DMS153 (cell line): ENCODE measurements around the gene FBXL5.
A peak's percentile ranks its signal among the peaks of the same experiment; 100 is the strongest.
"Not testable (repeated sequence)": the region's sequence is repeated elsewhere in the genome, so short reads cannot be mapped to it uniquely, and the experiment has no call there.

Experiments
- DNase-seq: peaks from one replicate; lab custom pipeline; 2025; lab: John Stamatoyannopoulos, UW

Gene FBXL5

DNA sequence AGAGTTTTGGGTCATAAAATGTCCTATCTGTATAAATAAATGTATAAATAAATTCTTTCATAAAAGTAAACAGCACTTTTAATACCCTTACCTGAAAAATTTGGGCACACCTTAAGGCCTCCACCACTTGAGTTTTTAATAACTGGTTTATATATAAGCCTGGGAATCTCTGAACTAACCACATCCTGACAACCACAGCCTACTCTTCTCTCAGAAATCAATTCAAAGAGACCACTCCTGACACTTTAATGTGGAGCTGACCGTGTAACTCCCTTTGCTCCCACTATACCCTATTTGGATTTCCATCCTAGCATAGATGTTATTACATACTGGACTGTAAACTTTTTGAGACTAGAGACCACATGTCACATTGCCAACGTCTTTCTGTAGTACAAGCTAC lies 3.5 kb downstream of the FBXL5 start:
- DNase-seq = no peak

DNA sequence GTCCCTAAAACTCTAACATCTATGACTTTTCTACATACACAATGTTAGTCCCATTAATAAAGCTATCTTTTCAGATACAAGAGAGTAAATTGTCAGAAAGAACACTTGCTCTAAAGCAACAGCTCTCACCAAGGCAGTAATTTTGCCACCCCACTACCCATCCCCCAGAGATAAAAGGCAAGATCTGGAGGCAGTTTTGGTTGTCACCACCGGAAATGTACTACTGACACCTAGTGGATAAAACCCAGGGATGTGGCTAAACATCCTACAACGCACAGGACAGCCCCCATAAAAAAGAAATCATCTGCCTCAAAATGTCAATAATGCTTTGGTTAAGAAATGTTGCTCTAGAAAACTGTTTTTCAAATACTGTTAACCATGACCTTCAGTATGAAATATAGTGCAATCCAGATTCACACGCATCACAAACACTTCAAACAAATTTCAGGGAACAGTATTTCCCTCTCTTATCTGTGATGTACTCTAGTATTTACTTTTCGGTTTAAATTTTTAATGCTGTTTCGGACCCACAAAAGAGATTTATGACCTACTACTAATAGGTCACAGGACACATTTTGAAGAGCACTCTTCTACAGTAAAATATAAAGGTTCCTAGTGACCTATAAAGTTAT lies 5.1 kb downstream of the FBXL5 start:
- DNase-seq = peak; percentile 72

GRCh38 chr4:15648600-15648999 lies 6.6 kb downstream of the FBXL5 start:
- no peak for DNase-seq

GRCh38 chr4:15638418-15638817 lies 16.7 kb downstream of the FBXL5 start:
- no peak for DNase-seq

- DNase-seq = no peak
These were observed 18.3 kb downstream of the FBXL5 start for GRCh38 chr4:15636818-15637217.

GRCh38 chr4:15617407-15617806 lies 37.8 kb downstream of the FBXL5 start:
- DNase-seq = not testable (repeated sequence)

DNA sequence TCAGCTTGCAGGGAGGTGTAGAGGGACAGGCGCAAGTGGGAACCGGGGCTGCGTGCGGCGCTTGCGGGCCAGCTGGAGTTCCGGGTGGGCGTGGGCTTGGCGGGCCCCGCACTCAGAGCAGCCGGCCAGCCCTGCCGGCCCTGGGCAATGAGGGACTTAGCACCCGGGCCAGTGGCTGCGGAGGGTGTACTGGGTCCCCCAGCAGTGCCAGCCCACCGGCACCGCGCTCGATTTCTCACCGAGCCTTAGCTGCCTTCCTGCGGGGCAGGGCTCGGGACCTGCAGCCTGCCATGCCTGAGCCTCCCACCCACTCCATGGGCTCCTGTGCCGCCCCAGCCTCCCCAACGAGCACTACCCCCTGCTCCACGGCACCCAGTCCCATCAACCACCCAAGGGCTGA lies 40.3 kb downstream of the FBXL5 start:
- DNase-seq = not testable (repeated sequence)

- no peak for DNase-seq
These were observed 43.0 kb downstream of the FBXL5 start for GRCh38 chr4:15612136-15612535.

DNA sequence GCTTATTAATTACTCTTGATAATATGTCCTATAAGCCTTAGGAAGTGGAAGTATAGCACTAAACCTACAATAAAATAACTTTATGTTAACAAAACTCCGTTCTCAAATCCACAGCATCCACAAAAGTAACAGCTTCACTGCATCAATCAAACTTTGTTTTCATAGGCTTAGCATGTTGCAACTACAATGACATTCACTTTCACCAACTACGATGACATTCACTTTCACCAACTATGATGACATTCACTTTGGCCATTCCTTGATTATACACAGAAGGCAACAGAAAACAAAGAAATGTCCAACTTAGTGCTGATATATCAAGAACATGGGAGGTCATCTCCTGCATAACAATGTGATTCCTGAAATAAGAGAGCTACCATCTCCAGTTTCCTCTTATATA lies 44.3 kb downstream of the FBXL5 start:
- no peak for DNase-seq

DNA sequence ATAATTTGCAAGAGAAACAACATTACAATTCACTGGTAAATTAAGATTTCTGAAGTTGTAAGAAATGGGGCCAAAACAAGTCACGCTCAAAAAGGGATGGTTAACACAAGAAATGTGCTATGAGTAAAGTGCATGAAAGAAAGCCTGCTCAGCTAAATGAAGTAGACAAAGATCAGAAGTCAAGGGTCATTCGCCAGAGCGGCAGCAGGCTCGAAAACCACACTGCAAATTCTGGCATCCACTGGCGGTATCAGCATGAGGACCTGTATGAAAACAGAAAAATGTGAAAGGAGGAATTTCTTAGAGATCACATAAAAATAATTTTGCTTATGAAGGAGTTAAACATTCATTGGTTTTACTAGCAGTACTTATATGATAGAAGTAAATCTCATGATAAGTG lies 49.6 kb downstream of the FBXL5 start:
- DNase-seq = no peak

- DNase-seq = no peak
These were observed 53.3 kb downstream of the FBXL5 start for GRCh38 chr4:15601862-15602261.

DNA sequence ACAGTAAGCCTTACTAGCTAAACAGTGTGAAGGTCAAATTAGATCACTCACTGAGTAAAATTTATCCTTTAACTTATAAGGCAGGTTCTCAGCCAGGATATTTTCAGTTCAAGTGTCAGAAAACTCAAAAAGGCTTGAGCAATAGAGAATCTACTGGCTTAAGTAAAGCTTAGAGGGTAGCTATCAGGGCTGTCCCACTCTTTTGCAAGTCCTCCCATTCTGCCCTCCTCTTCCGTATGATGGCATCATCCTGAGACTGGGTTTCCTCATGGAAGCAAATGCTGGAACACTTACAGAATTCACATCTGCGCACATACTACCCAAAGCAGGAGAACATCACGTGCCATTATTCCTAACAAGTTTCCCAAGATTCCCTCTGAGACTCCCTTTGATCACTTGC lies 55.0 kb downstream of the FBXL5 start:
- DNase-seq = no peak

DNA sequence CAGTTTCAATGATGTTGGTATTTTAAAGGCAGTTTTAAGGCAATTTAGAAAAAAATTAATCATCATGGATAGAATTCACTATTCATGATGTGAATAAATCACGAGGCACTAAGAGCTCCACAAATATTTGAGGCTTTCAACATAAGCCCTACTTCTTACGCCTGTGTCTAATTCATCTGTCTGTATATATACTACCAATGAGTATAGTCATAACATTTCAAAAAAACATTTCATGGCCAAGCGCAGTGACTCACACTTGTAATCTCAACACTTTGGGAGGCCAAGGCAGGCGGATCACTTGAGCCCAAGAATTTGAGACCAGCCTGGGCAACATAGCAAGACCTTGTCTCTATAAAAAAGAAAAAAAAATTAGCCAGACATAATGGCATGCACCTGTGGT lies 56.5 kb downstream of the FBXL5 start:
- no peak for DNase-seq

DNA sequence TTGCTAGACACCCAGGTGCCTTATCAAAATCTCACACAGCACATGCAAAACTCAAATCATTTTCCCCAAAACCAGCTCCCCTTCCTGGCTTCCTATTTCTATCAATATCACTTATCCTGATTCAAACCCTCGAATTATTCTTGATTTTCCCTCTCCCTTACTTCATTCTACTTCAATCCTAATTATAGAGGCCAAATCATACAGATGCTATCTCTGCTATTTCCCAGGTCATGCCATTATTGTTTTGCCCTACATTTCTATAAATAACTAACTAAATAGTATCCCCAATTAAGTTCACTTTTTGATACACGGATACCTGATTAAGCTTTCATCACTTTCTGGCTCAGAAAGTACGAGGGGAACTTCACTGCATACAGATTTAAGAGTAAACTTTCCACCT lies 62.4 kb downstream of the FBXL5 start:
- DNase-seq = no peak

DNA sequence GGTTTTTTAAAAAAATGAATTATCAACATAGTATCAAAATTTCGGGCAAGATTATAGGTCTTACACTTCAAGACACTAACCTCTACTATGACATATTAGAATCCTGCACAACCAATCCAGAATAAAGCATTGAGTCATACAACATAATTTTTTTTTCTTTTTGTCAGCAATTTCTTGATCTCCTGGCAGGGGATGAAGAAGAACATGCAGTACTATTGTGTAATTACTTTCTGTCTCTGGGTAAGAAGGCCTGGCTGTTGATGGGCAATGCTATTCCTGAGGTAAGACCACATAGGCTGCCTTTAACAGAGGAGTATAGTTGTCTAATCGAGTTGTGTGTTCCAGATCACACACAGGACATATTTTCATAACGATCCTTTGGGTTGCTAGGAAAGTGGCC lies 67.5 kb downstream of the FBXL5 start:
- no peak for DNase-seq

- no peak for DNase-seq
These were observed 69.1 kb downstream of the FBXL5 start for GRCh38 chr4:15586066-15586465.

GRCh38 chr4:15585331-15585730 lies 69.8 kb downstream of the FBXL5 start:
- DNase-seq = no peak

DNA sequence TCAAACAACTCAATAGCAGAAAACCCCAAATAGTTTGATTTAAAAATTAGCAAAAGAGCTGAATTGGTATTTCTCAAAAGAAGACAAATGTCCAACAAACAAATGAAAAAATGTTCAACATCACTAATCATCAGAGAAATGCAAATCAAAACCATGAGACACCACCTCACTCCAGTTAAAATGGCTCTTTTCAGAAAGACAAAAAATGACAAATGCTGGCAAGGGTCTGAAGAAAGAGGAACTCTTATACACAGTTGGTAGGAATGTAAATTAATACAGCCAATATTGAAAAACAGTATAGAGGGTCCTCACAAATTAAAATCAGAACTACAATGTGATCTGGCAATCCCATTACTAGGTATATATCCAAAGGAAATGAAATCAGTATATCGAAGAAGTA lies 70.4 kb downstream of the FBXL5 start:
- DNase-seq = no peak

- DNase-seq = no peak
These were observed 77.6 kb downstream of the FBXL5 start for GRCh38 chr4:15577508-15577907.

- no peak for DNase-seq
These were observed 79.2 kb downstream of the FBXL5 start for GRCh38 chr4:15575966-15576365.

DNA sequence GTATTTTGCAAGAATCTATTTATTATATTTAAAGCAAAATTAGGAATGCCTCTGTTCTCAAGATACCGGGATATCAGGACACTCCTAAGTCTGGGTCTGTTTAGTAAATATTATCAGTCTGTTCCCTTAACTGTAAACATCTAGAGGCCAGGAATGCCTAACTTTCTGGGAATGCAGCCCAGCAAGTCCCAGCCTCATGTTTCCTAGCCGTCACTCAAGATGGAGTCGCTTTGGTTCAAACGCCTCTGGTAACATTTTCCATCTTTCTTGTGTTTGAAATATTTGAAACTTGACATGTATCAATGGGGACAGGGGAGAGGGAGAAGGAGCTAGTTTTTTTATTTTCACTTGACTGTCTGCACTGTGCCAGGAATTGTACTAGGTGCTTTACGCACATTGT lies 85.4 kb downstream of the FBXL5 start:
- no peak for DNase-seq

- no peak for DNase-seq
These were observed 86.3 kb downstream of the FBXL5 start for GRCh38 chr4:15568821-15569220.

DNA sequence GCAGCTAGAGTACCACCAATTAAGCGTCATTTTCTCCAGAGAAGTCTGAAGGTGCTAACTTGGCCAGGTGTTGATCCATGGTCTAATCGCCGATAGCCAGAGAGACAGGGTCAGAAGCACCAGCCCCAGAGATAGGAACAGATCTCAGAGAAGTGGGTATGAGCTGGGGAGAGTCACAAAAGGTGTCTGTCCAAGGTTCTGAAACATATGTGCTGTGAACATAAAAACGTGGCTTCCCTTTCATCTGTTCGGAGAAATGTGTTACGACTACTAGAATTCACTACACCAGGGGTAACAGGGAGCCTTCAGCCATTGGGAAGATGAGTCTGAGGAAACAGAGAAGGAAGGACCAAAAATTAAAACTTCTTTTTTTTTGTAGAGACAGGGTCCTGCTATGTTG lies 91.3 kb downstream of the FBXL5 start:
- no peak for DNase-seq

DNA sequence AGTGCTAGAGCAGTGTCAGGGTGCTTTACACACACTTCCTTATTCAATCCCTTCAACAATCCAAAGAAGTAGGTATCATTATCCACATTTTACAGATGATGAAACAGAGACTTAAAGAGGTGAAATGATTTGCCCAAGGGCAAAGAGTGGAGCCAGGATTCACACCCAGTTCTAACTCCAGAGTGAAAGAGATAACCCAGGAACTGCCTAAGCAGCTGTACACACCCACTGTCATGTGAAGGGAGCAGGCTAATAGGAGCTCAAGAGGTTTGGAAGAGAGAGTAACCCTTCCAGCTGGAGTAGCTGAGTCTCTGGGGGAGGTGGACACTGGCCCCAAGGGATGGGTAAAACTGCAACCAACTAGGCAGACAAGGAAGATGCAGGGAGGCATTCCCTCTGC lies 92.5 kb downstream of the FBXL5 start:
- no peak for DNase-seq

- no peak for DNase-seq
These were observed 93.0 kb downstream of the FBXL5 start for GRCh38 chr4:15562114-15562513.
